ENCODE measurements around the gene RNF151.

- no peak for TF ChIP-seq GATA2 (IDR thresholded peaks at IDR 0.05; ENCODE audit: low read depth, low read length)
- TF ChIP-seq GATA3 (IDR thresholded peaks at IDR 0.05; ENCODE audit: low read depth, low read length) = no peak
Measured at GRCh38 chr16:1930338-1930720, 36.3 kb upstream of the RNF151 start.
